ENCODE measurements around the gene PMVK.
"Not testable (repeated sequence)": the region's sequence is repeated elsewhere in the genome, so short reads cannot be mapped to it uniquely, and the experiment has no call there.

PMVK gene

GRCh38 chr1:154936555-154937084 lies at the start of gene PMVK:
Gene PMVK (minus strand): TSS chr1:154936719. CDS start chr1:154936685, 34 bp downstream.
- DNase-seq: peak; percentile 91

GRCh38 chr1:154983776-154984466 lies 47.4 kb upstream of the PMVK start:
- DNase-seq: no peak

GRCh38 chr1:154982897-154983648 lies 46.6 kb upstream of the PMVK start, which contains the start of gene FLAD1:
Gene FLAD1 (plus strand): TSS chr1:154983344. CDS start chr1:154983695, 351 bp downstream.
- DNase-seq: peak; percentile 100

DNA sequence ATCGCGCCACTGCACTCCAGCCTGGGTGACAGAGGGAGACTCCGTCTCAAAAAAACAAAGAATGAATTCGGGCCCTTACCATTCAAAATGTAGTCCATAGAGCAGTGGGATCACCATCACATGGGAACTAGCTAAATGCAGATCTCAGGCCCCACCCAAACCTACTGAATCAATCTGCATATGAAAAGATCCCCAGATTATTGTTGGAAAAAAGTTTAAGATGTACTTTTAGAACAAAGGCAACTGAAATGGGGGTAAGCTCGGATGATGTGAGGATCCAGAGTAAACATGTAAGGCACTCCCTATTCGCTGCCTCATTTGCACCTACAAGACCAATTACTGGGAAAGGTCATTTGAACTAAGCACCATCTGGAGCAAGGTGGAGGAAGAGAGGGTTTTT lies 45.8 kb upstream of the PMVK start:
- DNase-seq: no peak

- DNase-seq: no peak
Observed at GRCh38 chr1:154978360-154978759, 41.8 kb upstream of the PMVK start.

- not testable (repeated sequence) for DNase-seq
Observed at GRCh38 chr1:154977762-154978161, 41.2 kb upstream of the PMVK start.

DNA sequence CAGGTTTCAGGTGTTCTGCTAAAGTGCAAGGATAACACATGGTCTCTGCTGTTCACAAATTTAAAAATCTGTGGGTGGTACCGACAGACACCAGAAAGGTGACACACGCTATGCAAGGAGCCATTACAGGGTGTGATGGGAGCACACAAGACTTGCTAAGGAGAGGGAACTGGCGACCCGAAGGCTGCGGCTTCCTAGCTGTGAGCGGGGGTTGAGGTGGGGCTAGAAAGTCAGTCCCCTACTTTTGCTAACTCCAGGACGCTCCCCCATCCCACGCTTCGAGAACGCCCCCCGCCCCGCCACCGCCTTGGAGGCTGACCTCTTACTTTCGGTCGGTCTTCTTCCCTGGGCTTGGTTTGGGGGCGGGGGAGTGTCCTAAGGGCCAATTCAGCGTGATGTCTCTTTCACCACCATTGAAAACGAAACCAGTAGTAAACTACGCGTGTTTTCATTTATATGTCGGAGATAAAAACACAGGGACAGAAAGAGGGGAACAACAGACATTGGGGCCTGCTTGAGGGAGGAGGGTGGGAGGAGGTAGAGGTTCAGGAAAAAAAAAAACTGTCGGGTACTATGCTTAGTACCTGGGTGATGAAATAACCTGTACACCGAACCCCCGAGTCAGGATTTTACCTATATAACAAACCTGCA lies 39.0 kb upstream of the PMVK start:
- DNase-seq: peak; percentile 21

- DNase-seq: peak; percentile 97
Observed at GRCh38 chr1:154974808-154975408, 38.4 kb upstream of the PMVK start.

- DNase-seq: peak; percentile 100
Observed at GRCh38 chr1:154974102-154974807, 37.7 kb upstream of the PMVK start, which contains the start of gene CKS1B. Gene CKS1B (plus strand): TSS chr1:154974681. CDS start chr1:154974746, 65 bp downstream.

DNA sequence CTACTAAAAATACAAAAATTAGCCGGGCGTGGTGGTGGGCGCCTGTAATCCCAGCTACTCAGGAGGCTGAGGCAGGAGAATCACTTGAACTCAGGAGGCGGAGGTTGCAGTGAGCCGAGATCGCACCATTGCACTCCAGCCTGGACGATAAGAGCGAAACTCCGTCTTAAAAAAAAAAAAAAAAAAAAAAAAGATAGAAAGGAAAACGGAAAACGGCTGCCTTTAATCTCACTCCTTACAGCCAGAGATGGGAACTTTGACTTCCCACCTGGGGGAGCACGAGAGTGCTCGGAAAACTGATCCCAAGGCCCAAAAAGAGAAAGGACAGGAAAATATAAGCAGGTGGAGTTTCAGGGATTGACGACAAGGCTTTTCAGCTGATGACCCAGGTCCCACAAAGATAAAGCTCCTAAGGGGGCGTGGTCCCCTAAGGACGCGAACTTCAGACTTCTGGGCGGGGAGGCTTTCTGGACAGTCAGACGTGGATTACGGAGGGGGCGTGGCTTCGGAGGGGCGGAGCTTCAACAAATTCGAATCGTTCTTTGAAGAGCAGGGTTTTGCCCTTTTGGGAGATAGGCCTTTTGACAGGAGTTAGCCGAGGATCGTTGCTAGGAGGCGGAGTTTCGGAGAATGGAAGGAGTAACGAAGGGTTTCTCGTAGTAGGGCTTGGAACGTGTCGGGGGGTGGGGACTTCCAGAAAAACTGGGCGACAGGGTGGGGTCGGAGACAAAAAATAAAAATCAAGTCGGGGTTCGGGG lies 37.0 kb upstream of the PMVK start:
- DNase-seq: peak; percentile 91

DNA sequence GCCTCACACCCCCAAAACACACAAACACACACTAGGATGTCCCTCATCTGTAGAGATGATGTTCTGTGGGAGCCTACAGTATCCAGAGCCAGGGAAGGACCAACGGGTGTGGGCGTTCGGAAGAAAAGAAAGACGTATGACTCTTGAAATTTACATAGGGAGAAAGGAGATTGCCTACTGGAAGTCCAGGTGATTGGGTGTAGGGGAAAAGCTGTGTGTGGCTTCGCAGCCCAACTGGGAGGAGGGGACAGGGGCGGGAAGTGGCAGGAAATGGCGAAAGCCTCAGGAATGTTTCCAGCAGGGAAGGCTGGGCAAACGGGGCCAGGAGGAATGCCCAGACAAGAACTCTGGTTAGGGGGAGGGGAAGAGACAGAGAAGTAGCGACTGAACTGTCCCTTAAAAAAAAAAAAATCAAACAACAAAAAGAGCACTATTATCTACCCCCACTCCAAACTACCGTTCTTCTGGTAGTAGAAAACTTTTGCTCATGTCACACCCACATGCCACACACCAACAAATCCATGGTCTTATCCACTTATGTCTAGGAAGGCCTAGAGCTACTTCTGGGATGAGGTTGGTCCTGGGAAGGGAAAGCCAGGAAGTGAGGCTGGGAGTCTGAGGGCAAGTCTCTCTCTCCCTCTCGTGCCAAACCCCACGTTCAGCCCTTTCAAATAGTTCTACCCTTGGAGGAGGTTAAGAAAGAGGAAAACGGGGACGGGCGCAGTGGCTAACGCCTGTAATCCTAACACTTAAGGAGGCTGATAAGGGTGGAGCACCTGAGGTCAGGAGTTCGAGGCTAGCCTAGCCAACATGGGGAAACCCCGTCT lies 36.2 kb upstream of the PMVK start:
- no peak for DNase-seq

DNA sequence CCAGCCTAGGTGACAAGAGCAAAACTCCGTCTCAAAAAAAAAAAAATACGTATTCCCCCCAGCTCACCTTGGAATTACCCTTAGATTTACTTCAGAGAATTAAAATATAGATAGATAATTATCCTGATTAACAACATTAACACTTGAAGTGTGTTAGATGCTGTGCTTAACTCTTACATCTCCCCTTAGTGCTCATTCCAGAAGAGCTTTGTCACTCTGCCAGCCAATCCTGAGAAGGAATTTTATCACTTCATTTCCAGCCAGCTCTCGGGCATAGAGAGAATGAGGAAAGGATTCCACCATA lies 35.6 kb upstream of the PMVK start:
- DNase-seq: no peak

DNA sequence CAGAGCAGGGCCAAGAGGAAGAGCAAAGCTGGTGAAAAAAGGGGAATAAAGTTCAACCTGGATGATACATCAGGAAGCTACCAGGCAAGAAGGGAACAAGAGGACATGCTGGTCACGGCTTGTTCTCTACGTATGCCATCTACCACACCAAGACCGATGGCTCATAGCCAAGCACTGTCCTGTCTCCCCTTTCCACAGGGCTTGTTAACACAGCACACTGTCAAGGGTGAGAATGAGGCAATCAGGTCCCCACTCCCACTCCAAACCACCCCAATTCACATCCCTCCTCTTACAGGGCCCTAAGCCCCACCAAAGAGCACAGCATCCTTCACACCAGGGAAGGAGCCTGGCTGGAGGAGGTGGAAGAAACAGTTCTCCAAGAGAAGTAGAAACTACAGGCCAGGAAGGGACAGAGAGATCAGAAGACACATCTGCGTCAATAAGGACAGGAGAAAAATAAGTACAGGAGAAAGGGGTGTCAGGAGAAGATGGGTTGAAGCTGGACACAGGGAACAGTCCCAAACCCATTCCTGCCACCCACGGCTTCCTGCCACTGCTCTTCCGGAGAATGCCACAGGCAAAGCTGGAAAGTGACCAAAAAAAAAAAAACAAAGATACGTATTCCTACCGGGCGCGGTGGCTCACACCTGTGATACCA lies 35.0 kb upstream of the PMVK start:
- DNase-seq: no peak

DNA sequence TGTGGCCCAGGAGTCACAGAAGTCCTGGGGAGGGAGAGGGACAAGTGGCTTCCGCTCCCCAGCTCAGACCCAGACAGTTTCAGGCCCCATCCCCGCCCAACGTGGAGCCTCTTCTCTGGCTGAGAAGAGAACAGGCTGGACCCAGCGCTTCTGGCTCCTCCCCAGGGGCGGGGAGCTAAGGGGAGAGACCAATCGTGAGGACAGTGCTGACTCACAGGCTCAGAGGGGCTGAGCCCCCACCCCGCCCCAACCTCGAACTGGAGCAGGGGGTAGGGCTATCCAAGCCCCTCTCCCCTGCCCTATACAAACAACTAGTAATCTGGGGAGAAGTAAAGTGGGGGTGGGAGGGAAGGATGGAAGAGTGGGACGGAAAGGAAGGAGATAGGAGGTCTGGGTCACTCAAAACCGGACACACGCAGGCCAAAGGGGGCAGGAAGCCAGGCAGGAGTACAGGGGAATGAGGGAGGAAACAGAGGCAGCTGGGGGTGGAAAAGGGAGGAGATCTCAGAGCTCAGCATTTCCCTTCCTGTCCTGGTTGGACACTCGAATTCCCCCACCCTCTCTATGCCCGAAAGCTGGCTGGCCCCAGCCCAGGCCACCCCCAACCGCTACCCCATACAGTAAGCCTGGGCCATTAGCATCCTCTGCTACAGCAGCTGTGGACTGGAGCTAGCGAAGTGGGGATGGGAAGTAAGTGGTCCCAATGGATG lies 34.3 kb upstream of the PMVK start, which contains the start of gene SHC1:
SHC1 (minus strand) TSS at position 117 of the 710 bp plus-strand sequence. CDS start 221 bp downstream, outside the sequence.
- DNase-seq: no peak

GRCh38 chr1:154969860-154970452 lies 33.4 kb upstream of the PMVK start:
- no peak for DNase-seq

GRCh38 chr1:154969246-154969645 lies 32.7 kb upstream of the PMVK start:
- no peak for DNase-seq

DNA sequence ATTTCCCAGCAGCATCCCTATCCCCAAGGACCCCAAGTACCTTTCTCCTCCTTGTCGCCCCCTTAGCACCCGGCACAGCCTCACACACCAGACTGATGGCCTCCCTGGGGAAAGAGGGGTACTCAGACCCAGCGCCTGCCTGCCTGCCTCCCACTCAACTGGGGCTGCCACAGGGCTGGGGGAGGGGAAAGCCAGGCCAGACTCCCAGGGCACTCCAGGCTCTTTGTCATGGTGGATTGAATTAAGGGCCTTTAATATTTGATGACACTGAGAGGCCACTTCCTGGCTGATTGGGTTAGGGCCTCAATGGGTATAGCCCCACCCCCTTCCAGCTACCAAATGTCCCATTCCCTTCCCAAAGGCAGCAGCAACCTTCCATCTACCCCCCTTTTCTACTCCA lies 32.2 kb upstream of the PMVK start:
- DNase-seq: no peak

DNA sequence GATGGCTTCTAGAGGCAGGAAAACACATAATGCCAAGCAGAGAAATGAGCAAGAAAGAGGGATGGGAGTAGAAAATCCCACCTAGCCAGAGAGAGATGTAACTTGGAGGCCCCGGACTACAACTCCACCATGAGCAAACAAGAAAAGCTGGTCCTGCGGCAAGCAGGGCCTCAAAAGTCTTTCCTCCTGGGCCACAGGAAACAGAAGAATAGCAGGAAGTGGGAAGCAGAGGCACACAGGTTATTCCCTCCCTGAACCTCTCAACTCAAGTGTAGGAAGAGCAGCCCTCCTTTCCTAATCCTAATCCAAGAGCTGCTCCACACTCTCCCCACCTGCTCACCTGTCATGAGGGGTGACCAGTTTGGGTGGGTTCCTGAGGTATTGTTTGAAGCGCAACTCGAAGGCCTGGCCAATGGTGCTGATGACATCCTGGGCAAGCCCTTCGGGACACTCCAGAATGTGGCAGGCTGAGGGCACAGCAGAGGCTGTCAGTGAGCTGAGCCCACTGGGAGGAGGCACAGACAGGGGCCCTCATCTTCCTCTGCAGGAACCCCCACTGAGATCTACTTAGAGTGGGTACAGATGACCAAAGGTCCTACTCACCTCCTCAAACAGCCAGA lies 30.9 kb upstream of the PMVK start:
- DNase-seq: no peak

DNA sequence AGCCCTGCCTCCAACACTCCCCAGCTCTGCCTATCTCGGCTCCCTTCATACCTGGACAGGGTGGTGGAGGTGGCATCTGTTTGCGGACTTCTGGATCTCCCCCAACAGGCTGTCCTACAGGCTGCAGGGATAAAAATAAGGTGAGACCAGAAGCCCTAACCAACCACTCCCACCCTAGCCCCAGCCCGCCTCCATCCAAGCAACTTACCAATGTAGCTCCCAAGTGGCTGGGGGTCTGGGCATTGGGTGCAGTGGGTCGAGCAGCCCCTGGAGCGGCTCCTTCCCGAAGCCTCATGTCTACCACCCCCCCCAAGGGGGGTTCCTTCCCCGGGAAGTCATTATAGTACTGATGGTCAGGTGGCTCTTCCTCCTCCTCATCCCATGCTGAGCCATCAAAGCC lies 29.6 kb upstream of the PMVK start:
- no peak for DNase-seq

All from NCI-H1105 treated with DMSO at 0.1 percent for 48 hours (cell line).